Measurements from ENCODE around the gene CFAP99.

The CFAP99 gene

GRCh38 chr4:2492970-2493369 is 74.2 kb downstream of the CFAP99 start:
- peak overlapping the region; percentile 10; the same call in 1 of the 2 replicates for H3K27ac ChIP-seq
- TF ChIP-seq EZH2 (IDR thresholded peaks at IDR 0.05) = no peak
- no peak for TF ChIP-seq POLR2AphosphoS5 (IDR thresholded peaks at IDR 0.05; ENCODE audit: borderline replicate concordance, low read depth, low read length)
- no peak for TF ChIP-seq FOXP2 (optimal IDR thresholded peaks at IDR 0.05; ENCODE audit: control extremely low read depth, extremely low read length, insufficient read depth)
- H3K36me3 ChIP-seq (ENCODE audit: insufficient read depth, low read length) = peaks cover 86% of the 10 kb centered on the region
- H3K9me3 ChIP-seq (ENCODE audit: low read depth, low read length) = no peaks in the 10 kb centered on the region
- no peak for DNase-seq (ENCODE audit: low read depth, low spot score)
- H3K9ac ChIP-seq (ENCODE audit: insufficient read length) = no peak overlapping the region
- no peak overlapping the region for H3K4me3 ChIP-seq

DNA sequence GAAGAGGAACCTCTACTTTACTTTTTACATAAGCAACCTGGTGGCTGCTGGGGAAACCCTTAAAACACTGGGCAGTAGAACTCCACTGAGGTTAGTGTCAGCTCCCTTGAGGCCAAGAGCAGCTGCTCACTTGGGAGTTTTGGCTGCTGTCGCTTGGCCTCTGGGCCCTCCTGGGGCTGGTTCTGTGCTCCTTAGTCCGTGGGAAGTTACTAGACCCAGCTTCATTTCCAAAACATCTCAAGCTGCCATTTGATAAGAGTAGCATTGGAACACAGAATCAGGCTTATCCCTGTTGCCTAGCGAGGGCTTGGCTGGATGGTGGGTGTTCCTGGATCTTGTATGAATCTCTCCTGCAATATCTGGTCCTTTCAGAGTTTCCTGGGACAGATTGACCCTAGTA is 76.2 kb downstream of the CFAP99 start:
- TF ChIP-seq FOXP2 (optimal IDR thresholded peaks at IDR 0.05; ENCODE audit: control extremely low read depth, extremely low read length, insufficient read depth) (no peak), POLR2AphosphoS5 (IDR thresholded peaks at IDR 0.05; ENCODE audit: borderline replicate concordance, low read depth, low read length) (no peak), EZH2 (IDR thresholded peaks at IDR 0.05) (no peak)
- H3K9me3 ChIP-seq (ENCODE audit: low read depth, low read length) = no peaks in the 10 kb centered on the region
- H3K27ac ChIP-seq = no peak overlapping the region
- DNase-seq (ENCODE audit: low read depth, low spot score) = no peak
- no peak overlapping the region for H3K4me3 ChIP-seq
- H3K36me3 ChIP-seq (ENCODE audit: insufficient read depth, low read length) = peaks cover 91% of the 10 kb centered on the region
- H3K9ac ChIP-seq (ENCODE audit: insufficient read length) = no peak overlapping the region

DNA sequence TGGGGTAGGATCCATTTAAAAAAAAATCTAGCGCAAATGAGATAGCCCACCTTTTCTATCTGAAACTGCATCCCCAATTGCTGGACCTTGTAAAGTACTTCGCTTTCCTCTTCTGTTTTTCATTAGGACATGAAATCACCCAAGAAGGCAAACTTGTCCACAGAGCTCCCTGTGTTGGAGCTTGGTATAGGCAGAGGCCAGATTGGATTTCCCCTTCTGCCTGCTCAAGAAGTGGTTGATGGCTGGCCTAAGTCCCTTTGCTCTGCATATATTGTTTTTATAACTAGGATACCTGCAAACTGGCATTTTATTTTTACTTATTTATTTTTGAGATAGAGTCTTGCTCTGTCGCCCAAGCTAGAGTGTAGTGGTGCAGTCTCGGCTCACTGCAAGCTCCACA is 78.6 kb downstream of the CFAP99 start:
- H3K9ac ChIP-seq (ENCODE audit: insufficient read length) = no peak overlapping the region
- H3K4me3 ChIP-seq = no peak overlapping the region
- no peak for TF ChIP-seq EZH2 (IDR thresholded peaks at IDR 0.05)
- TF ChIP-seq FOXP2 (optimal IDR thresholded peaks at IDR 0.05; ENCODE audit: control extremely low read depth, extremely low read length, insufficient read depth) = no peak
- TF ChIP-seq POLR2AphosphoS5 (IDR thresholded peaks at IDR 0.05; ENCODE audit: borderline replicate concordance, low read depth, low read length) = no peak
- H3K36me3 ChIP-seq (ENCODE audit: insufficient read depth, low read length) = peaks cover 91% of the 10 kb centered on the region
- no peak overlapping the region for H3K27ac ChIP-seq
- H3K9me3 ChIP-seq (ENCODE audit: low read depth, low read length) = no peaks in the 10 kb centered on the region
- DNase-seq (ENCODE audit: low read depth, low spot score) = no peak

DNA sequence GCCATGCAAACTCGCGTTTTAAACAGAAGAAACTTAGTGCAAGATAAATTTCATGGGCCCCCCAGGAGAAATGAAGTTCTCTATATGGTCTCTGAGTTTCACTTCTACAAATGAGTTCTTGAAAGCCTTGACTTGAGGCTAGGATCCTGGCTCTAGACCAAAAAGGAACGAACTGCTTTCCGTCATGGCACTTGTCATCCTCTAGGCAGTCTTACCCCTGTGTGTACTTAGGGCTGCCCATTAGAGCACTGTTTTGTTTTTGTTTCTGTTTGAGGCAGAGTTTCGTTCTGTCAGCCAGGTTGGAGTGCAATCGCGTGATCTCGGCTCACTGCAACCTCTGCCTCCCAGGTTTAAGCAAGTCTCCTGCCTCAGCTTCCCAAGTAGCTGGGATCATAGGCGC is 79.2 kb downstream of the CFAP99 start:
- H3K4me3 ChIP-seq = no peak overlapping the region
- DNase-seq (ENCODE audit: low read depth, low spot score) = no peak

GRCh38 chr4:2500547-2500946 is 81.8 kb downstream of the CFAP99 start:
- H3K36me3 ChIP-seq (ENCODE audit: insufficient read depth, low read length) = peaks cover 86% of the 10 kb centered on the region

More for the DNA sequence above, 79.2 kb downstream of the CFAP99 start:
- Histone ChIP-seq H3K9me3 (ENCODE audit: low read depth, low read length) (no peaks in the 10 kb centered on the region), H3K36me3 (ENCODE audit: insufficient read depth, low read length) (peaks cover 88% of the 10 kb centered on the region), H3K27ac (no peak overlapping the region), H3K9ac (ENCODE audit: insufficient read length) (no peak overlapping the region)
- TF ChIP-seq FOXP2 (optimal IDR thresholded peaks at IDR 0.05; ENCODE audit: control extremely low read depth, extremely low read length, insufficient read depth) (no peak), EZH2 (IDR thresholded peaks at IDR 0.05) (no peak), POLR2AphosphoS5 (IDR thresholded peaks at IDR 0.05; ENCODE audit: borderline replicate concordance, low read depth, low read length) (no peak)

DNA sequence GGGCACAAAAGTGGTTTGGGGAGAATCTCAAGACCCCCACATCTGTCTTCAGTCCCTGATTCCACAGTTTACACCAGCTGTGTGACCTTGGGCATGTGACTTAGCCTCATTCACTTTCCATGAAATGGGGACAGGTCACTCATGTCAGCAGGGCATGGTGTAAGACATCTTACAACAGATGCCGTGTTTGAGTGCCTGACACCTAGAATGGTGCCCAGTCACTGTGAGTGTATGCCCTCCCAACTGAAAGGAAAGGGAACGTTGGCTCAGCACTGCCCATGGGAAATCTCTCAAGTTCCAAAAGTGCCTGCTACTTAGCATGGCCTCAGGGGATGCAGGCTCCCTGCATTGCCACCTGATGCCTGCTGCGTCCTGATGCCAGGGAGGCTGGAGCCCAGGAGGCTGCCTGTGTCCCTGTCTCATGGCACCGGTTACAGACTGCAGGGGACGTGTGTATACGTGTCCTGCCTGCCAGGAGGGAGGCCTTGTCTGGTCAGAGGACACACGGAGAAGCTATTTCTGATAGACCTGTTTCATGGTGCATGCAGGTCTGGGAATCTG is 82.4 kb downstream of the CFAP99 start:
- Histone ChIP-seq H3K9me3 (ENCODE audit: low read depth, low read length) (no peaks in the 10 kb centered on the region), H3K36me3 (ENCODE audit: insufficient read depth, low read length) (peaks cover 88% of the 10 kb centered on the region), H3K9ac (ENCODE audit: insufficient read length) (no peak overlapping the region), H3K27ac (no peak overlapping the region), H3K4me3 (no peak overlapping the region)
- DNase-seq (ENCODE audit: low read depth, low spot score) = no peak
- TF ChIP-seq EZH2 (IDR thresholded peaks at IDR 0.05) (no peak), POLR2AphosphoS5 (IDR thresholded peaks at IDR 0.05; ENCODE audit: borderline replicate concordance, low read depth, low read length) (no peak), FOXP2 (optimal IDR thresholded peaks at IDR 0.05; ENCODE audit: control extremely low read depth, extremely low read length, insufficient read depth) (no peak)

More at GRCh38 chr4:2500547-2500946, 81.8 kb downstream of the CFAP99 start:
- TF ChIP-seq POLR2AphosphoS5 (IDR thresholded peaks at IDR 0.05; ENCODE audit: borderline replicate concordance, low read depth, low read length) = no peak
- no peak for TF ChIP-seq FOXP2 (optimal IDR thresholded peaks at IDR 0.05; ENCODE audit: control extremely low read depth, extremely low read length, insufficient read depth)
- no peak for TF ChIP-seq EZH2 (IDR thresholded peaks at IDR 0.05)
- Histone ChIP-seq H3K4me3 (no peak overlapping the region), H3K27ac (no peak overlapping the region), H3K9me3 (ENCODE audit: low read depth, low read length) (no peaks in the 10 kb centered on the region), H3K9ac (ENCODE audit: insufficient read length) (no peak overlapping the region)
- no peak for DNase-seq (ENCODE audit: low read depth, low spot score)

DNA sequence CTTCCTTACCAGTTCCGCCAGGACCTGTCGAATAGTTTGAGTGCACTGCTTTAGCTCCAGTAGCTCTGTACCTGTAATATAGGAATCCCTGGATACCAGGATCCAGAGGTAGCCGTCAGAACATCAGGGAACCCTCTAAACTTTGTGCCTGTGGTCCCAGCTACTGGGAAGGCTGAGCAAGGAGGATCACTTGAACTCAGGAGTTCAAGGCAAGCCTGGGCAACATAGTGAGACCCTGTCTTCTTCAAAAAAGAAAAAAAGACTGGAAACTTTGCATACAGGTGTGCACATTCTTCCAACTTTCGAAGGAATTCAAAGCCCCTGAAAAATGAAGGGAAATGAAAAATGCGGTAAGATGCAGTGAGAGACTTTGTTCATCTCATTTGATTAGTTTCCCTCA is 85.1 kb downstream of the CFAP99 start:
- no peak for DNase-seq (ENCODE audit: low read depth, low spot score)
- TF ChIP-seq POLR2AphosphoS5 (IDR thresholded peaks at IDR 0.05; ENCODE audit: borderline replicate concordance, low read depth, low read length) = no peak
- no peak for TF ChIP-seq EZH2 (IDR thresholded peaks at IDR 0.05)
- TF ChIP-seq FOXP2 (optimal IDR thresholded peaks at IDR 0.05; ENCODE audit: control extremely low read depth, extremely low read length, insufficient read depth) = no peak
- Histone ChIP-seq H3K9ac (ENCODE audit: insufficient read length) (no peak overlapping the region), H3K4me3 (no peak overlapping the region), H3K9me3 (ENCODE audit: low read depth, low read length) (no peaks in the 10 kb centered on the region), H3K27ac (no peak overlapping the region), H3K36me3 (ENCODE audit: insufficient read depth, low read length) (peaks cover 86% of the 10 kb centered on the region)

DNA sequence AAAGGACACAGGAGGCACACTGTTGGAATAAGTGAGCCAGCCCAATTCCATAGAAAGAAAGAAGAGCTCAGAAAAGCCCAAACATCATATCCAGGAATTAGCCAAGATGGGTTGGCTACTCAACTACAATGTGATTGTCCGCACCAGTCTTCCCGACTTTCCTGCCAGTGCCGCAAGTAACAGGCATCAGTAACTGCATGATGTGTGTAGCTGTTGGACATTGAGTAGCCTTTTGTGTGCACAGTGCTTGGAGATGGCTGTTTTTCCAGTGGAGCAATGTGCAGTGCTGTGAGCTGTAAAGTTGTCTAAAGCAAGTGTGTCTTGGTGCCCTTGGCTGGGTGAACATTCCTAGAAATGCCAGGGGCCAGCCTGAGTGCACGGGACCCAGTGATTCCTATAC is 88.5 kb downstream of the CFAP99 start:
- H3K9ac ChIP-seq (ENCODE audit: insufficient read length) = no peak overlapping the region

DNA sequence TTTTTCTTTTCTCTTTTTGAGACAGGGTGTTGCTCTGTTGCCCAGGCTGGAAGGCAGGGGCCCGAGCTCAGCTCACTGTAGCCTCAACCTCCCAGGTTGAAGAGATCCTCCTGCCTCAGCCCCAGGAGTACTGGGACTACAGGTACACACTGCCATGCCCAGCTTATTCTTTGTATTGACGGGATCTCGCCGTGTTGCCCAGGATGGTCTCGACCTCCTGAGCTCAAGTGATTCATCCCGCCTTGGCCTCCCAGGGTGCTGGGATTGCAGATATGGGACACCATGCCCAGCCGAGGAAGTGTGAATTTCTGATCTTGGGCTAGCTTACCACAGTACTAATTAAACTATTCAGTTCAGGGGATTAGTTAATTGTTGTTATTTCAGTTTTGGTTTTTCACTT is 89.1 kb downstream of the CFAP99 start:
- Histone ChIP-seq H3K36me3 (ENCODE audit: insufficient read depth, low read length) (peaks cover 82% of the 10 kb centered on the region), H3K4me3 (no peak overlapping the region), H3K9me3 (ENCODE audit: low read depth, low read length) (no peaks in the 10 kb centered on the region), H3K9ac (ENCODE audit: insufficient read length) (no peak overlapping the region), H3K27ac (peak overlapping the region; percentile 13; the same call in 1 of the 2 replicates)
- no peak for TF ChIP-seq FOXP2 (optimal IDR thresholded peaks at IDR 0.05; ENCODE audit: control extremely low read depth, extremely low read length, insufficient read depth)
- TF ChIP-seq EZH2 (IDR thresholded peaks at IDR 0.05) = no peak
- no peak for TF ChIP-seq POLR2AphosphoS5 (IDR thresholded peaks at IDR 0.05; ENCODE audit: borderline replicate concordance, low read depth, low read length)
- no peak for DNase-seq (ENCODE audit: low read depth, low spot score)

More for the DNA sequence above, 88.5 kb downstream of the CFAP99 start:
- H3K36me3 ChIP-seq (ENCODE audit: insufficient read depth, low read length) = peaks cover 78% of the 10 kb centered on the region
- no peak for TF ChIP-seq FOXP2 (optimal IDR thresholded peaks at IDR 0.05; ENCODE audit: control extremely low read depth, extremely low read length, insufficient read depth)
- no peak for TF ChIP-seq POLR2AphosphoS5 (IDR thresholded peaks at IDR 0.05; ENCODE audit: borderline replicate concordance, low read depth, low read length)
- TF ChIP-seq EZH2 (IDR thresholded peaks at IDR 0.05) = no peak
- DNase-seq (ENCODE audit: low read depth, low spot score) = no peak
- no peak overlapping the region for H3K4me3 ChIP-seq
- H3K27ac ChIP-seq = peak overlapping the region; percentile 13; the same call in 1 of the 2 replicates
- no peaks in the 10 kb centered on the region for H3K9me3 ChIP-seq (ENCODE audit: low read depth, low read length)
